CD4-positive, alpha-beta T cell (primary cell): ENCODE results near the gene MGAT5B. TPM values are rescaled to one million over a fixed set of nuclear protein-coding genes. Genes with fewer than 3 reads are reported as not detected.

ENCODE experiments used
- ATAC-seq: fragments of 200-7000 bp; cut with Tn5 transposase; one replicate; pipeline ENCODE4 v1.10.0; 2022; ENCODE audit warnings: mild to moderate bottlenecking; ENCODE audit not compliant: poor library complexity
- CTCF ChIA-PET: fragments of 350-600 bp; sonication (Branson Sonifier 250); formaldehyde crosslinking; loops from one replicate; lab custom pipeline; 2021; ENCODE audit warnings: antibody characterized with exemption, inconsistent platforms; lab: Charles Lee
- POLR2A ChIA-PET: fragments of 350-600 bp; sonication (Branson Sonifier 250); formaldehyde crosslinking; loops from one replicate; lab custom pipeline; 2021; ENCODE audit warnings: antibody characterized with exemption, inconsistent platforms; lab: Charles Lee
- DNase-seq, 14 experiments: peaks; one replicate each; pipeline ENCODE4 v3.0.0-alpha.2; 2013 to 2020; ENCODE audit warnings: mixed read lengths in 2 of 14
- H3K27ac ChIP-seq, 2 donors: one replicate each; pipeline versions ENCODE4 v1.5.1 to v1.7.0; 2013; ENCODE audit warnings: low read length in 2 of 2, low read depth in 1 of 2, mild to moderate bottlenecking in 1 of 2
- H3K27me3 ChIP-seq, 2 experiments: 1 replicate in 1 of 2; 2 replicates in 1 of 2; pipeline versions ENCODE4 v1.6.1 to v1.7.0; 2013; ENCODE audit warnings: low read length in 2 of 2, control low read depth in 1 of 2, mild to moderate bottlenecking in 1 of 2, moderate library complexity in 1 of 2; ENCODE audit not compliant: insufficient read depth in 2 of 2, control insufficient read depth in 1 of 2
- H3K36me3 ChIP-seq: one replicate; pipeline ENCODE4 v1.6.1; 2013; ENCODE audit warnings: low read length, control low read depth; ENCODE audit not compliant: insufficient read depth
- H3K4me1 ChIP-seq: one replicate; pipeline ENCODE4 v1.6.1; 2013; ENCODE audit warnings: low read length, control low read depth; ENCODE audit not compliant: insufficient read depth
- H3K4me3 ChIP-seq: one replicate; pipeline ENCODE4 v1.5.1; 2013; ENCODE audit warnings: mild to moderate bottlenecking, low read length, moderate library complexity
- H3K9me3 ChIP-seq, 2 experiments: 1 replicate in 1 of 2; 2 replicates in 1 of 2; pipeline versions ENCODE4 v1.6.1 to v1.7.0; 2013; ENCODE audit warnings: low read length in 2 of 2, mild to moderate bottlenecking in 2 of 2, control low read depth in 1 of 2, moderate library complexity in 1 of 2; ENCODE audit not compliant: control insufficient read depth in 1 of 2, insufficient read depth in 1 of 2
- H3K27ac Mint-ChIP-seq: one replicate; pipeline ENCODE4 v1.8.0; 2020; ENCODE audit warnings: mixed read lengths
- H3K27me3 Mint-ChIP-seq: one replicate; pipeline ENCODE4 v1.8.0; 2021; ENCODE audit warnings: mixed read lengths
- H3K36me3 Mint-ChIP-seq: one replicate; pipeline ENCODE4 v1.8.0; 2021; ENCODE audit warnings: low read depth, mixed read lengths
- H3K4me1 Mint-ChIP-seq: one replicate; pipeline ENCODE4 v1.8.0; 2021; ENCODE audit warnings: low read depth, mixed read lengths
- H3K4me3 Mint-ChIP-seq: one replicate; pipeline ENCODE4 v1.8.0; 2020; ENCODE audit warnings: mild to moderate bottlenecking, mixed read lengths
- H3K9me3 Mint-ChIP-seq: one replicate; pipeline ENCODE4 v1.8.0; 2020; ENCODE audit warnings: mixed read lengths
- CTCF ChIP-seq: fragments of 200-600 bp; IDR thresholded peaks from one replicate; pipeline ENCODE4 v1.8.0; 2022; ENCODE audit warnings: antibody characterized with exemption, mild to moderate bottlenecking
- intact Hi-C, 2 experiments: fragments of 100-400 bp; cut with DNase I in 1 of 2; cut with micrococcal nuclease in 1 of 2; formaldehyde crosslinking; loops; one replicate each; pipeline versions ENCODE4 v1.15.1 to v1.9.0; 2023 to 2025; cut with DNase I, micrococcal nuclease
- total RNA-seq, 174 experiments: library from RNA in 2 of 174; stranded (reverse) in 2 of 174; gene quantifications; one replicate each; pipeline ENCODE4 v1.2.3 and lab custom pipeline; 2021 to 2026

The MGAT5B gene
- total RNA-seq, 2 experiments from 2014 or later, result 0.28 to 0.77 TPM

GRCh38 chr17:76894842-76895241 is 26.6 kb downstream of the MGAT5B start:
- Mint-ChIP-seq H3K36me3 (no peaks in the 10 kb centered on the region), H3K4me1 (no peaks in the 10 kb centered on the region), H3K4me3 (no peak overlapping the region), H3K27ac (no peak overlapping the region), H3K9me3 (no peaks in the 10 kb centered on the region), H3K27me3 (no peaks in the 10 kb centered on the region)
- intact Hi-C loops, result no loop called here
- H3K36me3 ChIP-seq, result no peaks in the 10 kb centered on the region
- H3K27me3 ChIP-seq, result no peaks in the 10 kb centered on the region
- no peaks in the 10 kb centered on the region for H3K9me3 ChIP-seq
- ChIA-PET POLR2A (no interaction called here), CTCF (no interaction called here)
- H3K4me3 ChIP-seq, result no peak overlapping the region
- no peak for TF ChIP-seq CTCF
- no peaks in the 10 kb centered on the region for H3K4me1 ChIP-seq
- no peak overlapping the region for H3K27ac ChIP-seq
- DNase-seq, result no peak
- ATAC-seq, result no peak

- intact Hi-C loops, result no loop called here
- Histone ChIP-seq H3K36me3 (no peaks in the 10 kb centered on the region), H3K4me1 (no peaks in the 10 kb centered on the region), H3K4me3 (no peak overlapping the region), H3K27ac (no peak overlapping the region), H3K9me3 (no peaks in the 10 kb centered on the region), H3K27me3 (no peaks in the 10 kb centered on the region)
- no peaks in the 10 kb centered on the region for H3K4me1 Mint-ChIP-seq
- no peak overlapping the region for H3K27ac Mint-ChIP-seq
- no peak for ATAC-seq
- no peaks in the 10 kb centered on the region for H3K27me3 Mint-ChIP-seq
- no peaks in the 10 kb centered on the region for H3K9me3 Mint-ChIP-seq
- ChIA-PET CTCF (no interaction called here), POLR2A (no interaction called here)
- H3K36me3 Mint-ChIP-seq, result no peaks in the 10 kb centered on the region
- DNase-seq, result no peak
- no peak overlapping the region for H3K4me3 Mint-ChIP-seq
- no peak for TF ChIP-seq CTCF
Observed at GRCh38 chr17:76897023-76897422, 28.8 kb downstream of the MGAT5B start.

DNA sequence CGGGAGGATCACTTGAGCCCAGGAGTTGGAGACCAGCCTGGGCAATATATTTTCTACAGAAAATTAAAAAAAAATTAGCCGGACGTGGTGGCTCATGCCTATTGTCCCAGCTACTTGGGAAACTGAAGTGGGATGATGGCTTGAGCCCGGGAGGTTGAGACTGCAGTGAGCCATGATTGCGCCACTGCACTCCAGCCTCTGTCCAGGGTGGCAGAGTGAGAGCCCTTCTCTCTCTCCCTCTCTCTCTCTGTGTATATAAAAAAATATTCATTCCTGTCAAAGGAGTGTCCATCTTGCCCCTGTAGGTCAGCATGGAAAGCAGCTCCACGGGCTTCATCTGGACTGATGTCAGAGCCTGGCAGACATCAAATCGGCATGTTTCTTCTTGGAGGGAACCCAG is 31.2 kb downstream of the MGAT5B start:
- DNase-seq, result no peak
- Histone ChIP-seq H3K36me3 (no peaks in the 10 kb centered on the region), H3K9me3 (no peaks in the 10 kb centered on the region), H3K27ac (no peak overlapping the region), H3K4me1 (no peaks in the 10 kb centered on the region), H3K27me3 (no peaks in the 10 kb centered on the region), H3K4me3 (no peak overlapping the region)
- ChIA-PET CTCF (no interaction called here), POLR2A (no interaction called here)
- Mint-ChIP-seq H3K27ac (no peak overlapping the region), H3K4me3 (no peak overlapping the region), H3K9me3 (no peaks in the 10 kb centered on the region), H3K4me1 (no peaks in the 10 kb centered on the region), H3K36me3 (no peaks in the 10 kb centered on the region), H3K27me3 (no peaks in the 10 kb centered on the region)
- intact Hi-C loops, result no loop called here
- no peak for TF ChIP-seq CTCF
- no peak for ATAC-seq
